GM19468 (cell line): Measurements from ENCODE around the gene PELI1.

Source experiments
- ATAC-seq: cut with Tn5 transposase; IDR thresholded peaks from one replicate; pipeline ENCODE4 v1.9.1; 2021; ENCODE audit warnings: mild to moderate bottlenecking, moderate library complexity, moderate number of reproducible peaks; ENCODE audit not compliant: unreplicated experiment; ENCODE audit errors: extremely low read depth

PELI1 gene

DNA sequence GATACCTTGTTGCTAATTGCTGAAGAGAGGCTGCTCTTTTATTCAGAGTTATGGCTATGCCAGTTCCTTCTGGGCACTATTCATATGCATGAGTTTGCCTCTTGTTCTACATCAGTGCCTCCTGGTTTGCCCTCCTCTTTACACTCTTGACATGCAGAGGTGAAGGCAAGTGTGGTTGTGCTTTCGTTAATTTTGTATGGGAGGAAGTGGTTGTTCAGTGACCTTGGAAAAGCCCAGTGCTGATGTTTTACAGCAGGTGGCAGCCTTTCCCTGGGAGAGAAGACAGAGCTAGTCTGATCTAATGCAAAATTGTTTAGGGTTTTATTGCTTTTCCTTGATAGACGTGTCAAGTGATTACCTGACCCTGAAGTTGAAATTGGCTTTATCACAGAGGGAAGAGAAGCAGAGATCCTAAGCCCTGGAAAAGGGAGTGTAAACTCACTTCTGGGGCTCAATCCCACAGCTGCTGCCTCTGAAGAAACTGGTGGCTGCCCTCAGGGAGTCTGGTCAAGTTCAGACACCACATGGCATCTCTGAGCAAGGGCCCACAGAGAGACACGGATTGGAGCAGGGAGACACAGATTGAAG, 94.5 kb downstream of the PELI1 start:
- ATAC-seq, result no peak

DNA sequence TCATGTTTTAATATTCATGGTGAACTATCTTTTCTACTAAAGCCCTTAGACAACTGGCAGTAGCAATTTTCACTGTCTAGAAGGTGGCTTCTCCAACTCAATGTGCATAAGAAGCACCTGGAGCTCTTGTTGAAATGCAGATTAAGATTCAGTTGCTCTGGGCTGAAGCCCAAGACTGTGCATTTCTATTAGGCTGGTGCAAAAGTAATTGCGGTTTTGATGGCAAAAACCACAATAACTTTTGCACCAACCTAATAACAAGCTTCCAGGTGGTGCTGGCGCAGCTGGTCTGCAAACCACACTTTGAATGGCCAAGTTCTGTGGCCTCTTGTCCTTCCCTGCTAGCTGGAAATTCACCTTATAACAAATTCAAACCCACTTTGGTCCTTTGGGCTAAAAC, 98.3 kb downstream of the PELI1 start:
- no peak for ATAC-seq
